GM19043 (cell line): ENCODE results near the gene IQCK.

Experiments
- ATAC-seq: cut with Tn5 transposase; IDR thresholded peaks from one replicate; pipeline ENCODE4 v1.9.1; 2021; ENCODE audit warnings: low read depth; ENCODE audit not compliant: unreplicated experiment

Gene IQCK

GRCh38 chr16:19830902-19831560 is 113.0 kb downstream of the IQCK start:
- no peak for ATAC-seq

DNA sequence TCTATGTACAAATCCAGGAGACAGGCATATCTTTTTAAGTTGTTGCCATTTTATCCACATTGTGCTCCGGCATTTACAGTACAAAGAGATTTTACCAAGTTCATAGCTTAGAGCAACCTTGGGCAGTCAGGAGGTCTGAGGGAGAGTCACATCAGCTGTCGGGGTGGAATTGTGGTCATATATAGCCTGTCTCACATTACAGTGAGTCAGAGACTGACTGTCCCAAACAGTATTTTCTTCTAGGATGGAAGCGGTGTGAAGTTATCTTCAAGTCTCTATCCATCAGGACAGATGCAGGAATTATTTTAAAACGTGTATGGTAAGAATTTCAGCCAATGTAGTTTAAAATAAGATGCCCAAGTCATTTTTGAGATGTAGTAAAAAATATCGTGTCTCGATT is 113.6 kb downstream of the IQCK start:
- no peak for ATAC-seq

GRCh38 chr16:19833176-19833575 is 115.1 kb downstream of the IQCK start:
- ATAC-seq = no peak

DNA sequence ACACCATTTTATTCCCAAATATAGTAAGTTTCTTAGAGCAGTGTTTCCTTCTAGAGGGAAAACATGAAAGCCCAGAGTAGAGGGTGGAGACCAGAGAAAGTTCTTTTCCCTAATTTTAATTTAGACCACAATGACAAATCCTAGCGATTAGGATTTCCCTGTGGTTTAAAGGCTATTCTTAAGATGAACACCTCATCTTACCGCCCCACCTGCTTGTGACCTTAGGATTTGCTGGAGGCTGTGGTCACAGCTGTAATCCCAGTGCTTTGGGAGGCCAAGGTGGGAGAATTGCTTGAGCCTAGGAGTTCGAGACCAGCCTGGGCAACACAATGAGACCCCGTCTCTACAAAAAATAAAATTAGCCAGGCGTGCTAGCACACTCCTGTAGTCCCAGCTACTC is 115.5 kb downstream of the IQCK start:
- no peak for ATAC-seq

GRCh38 chr16:19835196-19835595 is 117.1 kb downstream of the IQCK start:
- no peak for ATAC-seq

DNA sequence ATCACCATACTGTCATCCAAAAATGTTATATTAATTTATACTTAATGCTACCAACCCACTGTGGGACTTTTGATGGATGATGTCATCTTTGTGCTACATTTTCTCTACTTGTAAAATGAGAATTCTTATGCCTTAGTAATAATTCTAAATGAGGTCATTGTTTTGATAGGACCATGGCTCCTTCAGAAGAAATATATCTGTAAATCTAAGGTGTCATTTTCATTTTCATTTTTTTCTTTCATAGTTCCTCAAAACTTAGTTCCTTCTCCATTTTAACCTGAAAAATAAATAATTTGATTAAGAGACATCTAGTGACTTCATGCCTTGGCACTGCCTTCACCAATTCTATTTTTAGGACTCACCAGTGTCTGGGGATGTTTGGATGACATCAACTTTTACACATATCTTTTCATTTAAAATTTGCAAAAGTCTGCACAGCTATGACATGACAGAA is 117.9 kb downstream of the IQCK start:
- ATAC-seq = no peak

DNA sequence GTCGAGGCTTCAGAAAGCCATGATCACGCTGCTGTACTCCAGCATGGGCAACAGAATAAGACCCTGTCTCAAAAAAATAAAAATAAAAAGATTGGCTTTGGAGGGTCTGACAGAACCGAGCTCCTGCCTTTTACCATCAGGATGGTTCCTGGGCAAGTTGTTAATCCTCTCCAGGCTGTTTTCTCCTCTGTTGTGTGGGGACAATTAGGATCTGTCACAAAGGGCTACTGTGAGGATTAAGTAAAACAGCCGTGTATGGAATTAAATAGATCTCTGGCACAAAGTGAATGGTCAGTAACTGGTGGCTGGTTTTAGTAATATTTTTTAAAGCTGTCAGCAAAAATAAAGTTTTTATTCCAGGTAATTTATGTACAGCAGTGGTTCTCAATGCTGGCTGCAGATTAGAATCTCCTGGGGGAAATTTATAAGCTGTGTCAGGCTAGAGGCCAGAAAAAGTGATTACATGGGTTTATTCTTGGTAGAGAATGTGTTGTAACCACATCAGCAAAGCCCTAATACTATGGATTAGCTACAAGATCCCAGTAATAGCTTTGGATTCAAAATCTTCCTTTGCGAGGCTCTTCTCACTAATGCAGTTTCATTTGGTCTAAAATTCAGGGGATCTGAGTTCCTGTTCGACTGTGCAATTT is 119.4 kb downstream of the IQCK start:
- no peak for ATAC-seq

GRCh38 chr16:19837984-19838707 is 120.1 kb downstream of the IQCK start:
- no peak for ATAC-seq

DNA sequence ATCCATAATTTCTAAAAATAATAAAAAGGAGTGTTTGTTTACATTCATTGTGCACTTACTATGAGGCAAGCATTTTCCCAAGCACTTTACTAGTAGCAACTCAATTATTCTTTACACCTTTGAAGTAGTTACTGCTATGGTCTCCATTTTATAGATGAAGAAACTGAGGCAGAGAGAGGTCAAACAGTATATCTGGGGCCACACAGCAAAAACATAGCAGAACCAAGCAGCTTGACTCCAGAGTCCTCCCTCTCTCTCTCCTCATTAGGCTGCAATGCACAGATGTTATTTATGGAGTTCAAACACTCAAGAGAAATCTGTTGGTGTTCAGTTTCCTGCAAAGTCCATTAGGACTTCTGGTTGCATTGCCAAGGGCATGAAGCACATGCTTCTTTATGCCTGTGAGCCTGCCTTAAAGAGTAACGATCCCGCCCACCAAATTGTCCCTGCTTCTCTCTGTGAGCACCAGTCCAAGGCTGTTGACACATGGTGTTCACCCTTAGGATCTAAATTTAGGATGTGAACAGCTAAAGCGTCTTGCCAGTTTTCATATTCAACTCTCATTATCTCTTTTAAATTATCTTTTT is 122.5 kb downstream of the IQCK start:
- ATAC-seq = no peak

GRCh38 chr16:19841184-19841583 is 123.1 kb downstream of the IQCK start:
- ATAC-seq = no peak

- ATAC-seq = no peak
These were observed 124.5 kb downstream of the IQCK start for GRCh38 chr16:19842426-19843157.

DNA sequence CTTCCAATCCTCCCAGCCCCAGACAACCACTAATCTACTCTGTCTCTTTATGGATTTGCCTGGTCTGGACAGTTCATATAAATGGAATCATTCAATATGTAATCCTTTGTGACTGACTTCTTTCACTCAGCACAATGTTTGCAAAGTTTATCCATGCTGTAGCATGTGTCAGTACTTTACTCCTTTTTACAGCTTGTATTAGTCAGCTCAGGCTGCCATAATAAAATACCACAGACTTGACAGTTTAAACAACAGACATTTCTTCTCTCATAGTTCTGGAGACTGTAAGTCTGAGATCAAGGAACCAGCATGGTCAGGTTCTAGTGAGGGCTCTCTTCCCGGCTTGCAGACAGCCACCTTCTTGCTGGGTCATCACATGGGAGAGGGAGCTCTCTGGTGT is 125.3 kb downstream of the IQCK start:
- no peak for ATAC-seq

- no peak for ATAC-seq
These were observed 127.0 kb downstream of the IQCK start for GRCh38 chr16:19844945-19845641.

GRCh38 chr16:19846436-19846835 is 128.4 kb downstream of the IQCK start:
- ATAC-seq = no peak

DNA sequence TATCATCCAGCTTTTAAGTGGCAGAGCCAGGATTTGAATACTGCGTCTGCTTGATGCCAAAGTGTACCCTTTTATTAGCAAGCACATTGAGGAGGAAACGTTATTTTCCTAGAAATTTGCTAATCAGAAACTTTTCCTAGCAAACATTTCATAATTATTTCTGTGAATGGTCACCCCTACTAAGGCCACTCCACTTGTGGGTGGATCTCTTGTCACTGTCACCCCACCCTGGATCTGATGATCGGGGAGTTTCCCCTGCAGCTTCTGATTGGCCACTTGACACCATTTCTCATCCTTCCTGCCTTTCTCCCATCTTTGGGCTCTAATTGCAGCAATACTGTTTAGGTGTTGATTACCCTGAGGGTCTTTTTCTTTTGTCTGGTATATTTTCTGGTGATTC is 130.7 kb downstream of the IQCK start:
- no peak for ATAC-seq

- ATAC-seq = no peak
These were observed 132.2 kb downstream of the IQCK start for GRCh38 chr16:19850131-19850817.

- no peak for ATAC-seq
These were observed 133.4 kb downstream of the IQCK start for GRCh38 chr16:19851476-19851875.

- no peak for ATAC-seq
These were observed 135.2 kb downstream of the IQCK start for GRCh38 chr16:19853132-19853741.
